DMS114 treated with DMSO at 0.1 percent for 48 hours (cell line): Measurements from ENCODE around the gene PDE7B.
"Not testable (repeated sequence)": the region's sequence is repeated elsewhere in the genome, so short reads cannot be mapped to it uniquely, and the experiment has no call there.

Source experiments
- DNase-seq: peaks from one replicate; lab custom pipeline; 2025; ENCODE audit not compliant: unreplicated experiment; lab: John Stamatoyannopoulos, UW

Gene PDE7B

GRCh38 chr6:136102991-136103688, 251.6 kb downstream of the PDE7B start:
- DNase-seq, result no peak

GRCh38 chr6:136103763-136104311, 252.3 kb downstream of the PDE7B start:
- no peak for DNase-seq

GRCh38 chr6:136104556-136104955, 253.1 kb downstream of the PDE7B start:
- no peak for DNase-seq

- not testable (repeated sequence) for DNase-seq
Measured at GRCh38 chr6:136105797-136106196, 254.3 kb downstream of the PDE7B start.

GRCh38 chr6:136108361-136108945, 257.0 kb downstream of the PDE7B start:
- no peak for DNase-seq

- no peak for DNase-seq
Measured at GRCh38 chr6:136111831-136112230, 260.3 kb downstream of the PDE7B start.

GRCh38 chr6:136112262-136112661, 260.8 kb downstream of the PDE7B start:
- DNase-seq, result no peak

GRCh38 chr6:136113736-136114173, 262.3 kb downstream of the PDE7B start:
- DNase-seq, result no peak

- no peak for DNase-seq
Measured at GRCh38 chr6:136114661-136115060, 263.2 kb downstream of the PDE7B start.

- no peak for DNase-seq
Measured at GRCh38 chr6:136115941-136116340, 264.4 kb downstream of the PDE7B start.

GRCh38 chr6:136117081-136117480, 265.6 kb downstream of the PDE7B start:
- no peak for DNase-seq

GRCh38 chr6:136118787-136119186, 267.3 kb downstream of the PDE7B start:
- DNase-seq, result no peak

- DNase-seq, result no peak
Measured at GRCh38 chr6:136123468-136123867, 272.0 kb downstream of the PDE7B start.

GRCh38 chr6:136125585-136125984, 274.1 kb downstream of the PDE7B start:
- no peak for DNase-seq

GRCh38 chr6:136127873-136128272, 276.4 kb downstream of the PDE7B start:
- no peak for DNase-seq

GRCh38 chr6:136129365-136129764, 277.9 kb downstream of the PDE7B start:
- DNase-seq, result no peak

- DNase-seq, result no peak
Measured at GRCh38 chr6:136134268-136134667, 282.8 kb downstream of the PDE7B start.

- DNase-seq, result no peak
Measured at GRCh38 chr6:136134751-136135150, 283.2 kb downstream of the PDE7B start.

- DNase-seq, result no peak
Measured at GRCh38 chr6:136136274-136136673, 284.8 kb downstream of the PDE7B start.

- DNase-seq, result no peak
Measured at GRCh38 chr6:136137008-136137692, 285.6 kb downstream of the PDE7B start.

- no peak for DNase-seq
Measured at GRCh38 chr6:136137739-136138402, 286.4 kb downstream of the PDE7B start.
